Measurements from ENCODE around the gene ZNF296. TPM values are rescaled to one million over a fixed set of nuclear protein-coding genes. Genes with fewer than 3 reads are reported as not detected.

ZNF296 gene
- total RNA-seq, 1 experiment from 2014 or later = 13.8 TPM

DNA sequence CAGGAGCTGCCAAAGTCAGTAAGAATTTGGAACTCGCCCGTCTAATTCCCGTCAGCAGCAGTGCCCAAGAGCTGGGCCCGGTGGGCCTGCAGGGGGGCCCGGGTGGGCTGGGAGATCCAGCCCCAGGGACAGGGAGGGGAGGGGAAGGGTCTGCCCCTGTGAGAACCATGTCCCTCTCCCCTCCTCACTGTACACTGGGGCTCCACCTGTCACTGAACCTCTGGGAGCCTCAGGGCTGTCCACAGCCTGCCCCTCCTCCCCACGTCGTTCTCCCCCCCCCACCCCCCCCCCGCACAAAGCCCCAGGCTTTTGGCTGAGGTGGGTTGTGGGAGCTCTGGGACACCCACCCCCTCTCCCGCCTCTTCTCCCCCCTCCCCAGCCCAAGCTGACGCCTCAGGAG lies 8.2 kb downstream of the ZNF296 start:
- H3K27ac Mint-ChIP-seq = no peak overlapping the region
- no peak for ATAC-seq
- H3K36me3 Mint-ChIP-seq = peaks cover 28% of the 10 kb centered on the region
- H3K4me1 Mint-ChIP-seq = 0 out of 2 replicates have a peak, but pooled peaks cover 3% of the 10 kb centered on the region
- no peak for TF ChIP-seq TEAD1 (CRISPR knock-in tag; IDR thresholded peaks at IDR 0.05)
- no peak for TF ChIP-seq ZNF219 (CRISPR knock-in tag; IDR thresholded peaks at IDR 0.05; ENCODE audit: borderline replicate concordance)
- TF ChIP-seq, protein P1, sequence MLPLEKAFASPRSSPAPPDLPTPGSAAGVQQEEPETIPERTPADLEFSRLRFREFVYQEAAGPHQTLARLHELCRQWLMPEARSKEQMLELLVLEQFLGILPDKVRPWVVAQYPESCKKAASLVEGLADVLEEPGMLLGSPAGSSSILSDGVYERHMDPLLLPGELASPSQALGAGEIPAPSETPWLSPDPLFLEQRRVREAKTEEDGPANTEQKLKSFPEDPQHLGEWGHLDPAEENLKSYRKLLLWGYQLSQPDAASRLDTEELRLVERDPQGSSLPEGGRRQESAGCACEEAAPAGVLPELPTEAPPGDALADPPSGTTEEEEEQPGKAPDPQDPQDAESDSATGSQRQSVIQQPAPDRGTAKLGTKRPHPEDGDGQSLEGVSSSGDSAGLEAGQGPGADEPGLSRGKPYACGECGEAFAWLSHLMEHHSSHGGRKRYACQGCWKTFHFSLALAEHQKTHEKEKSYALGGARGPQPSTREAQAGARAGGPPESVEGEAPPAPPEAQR (CRISPR knock-in tag; IDR thresholded peaks at IDR 0.05) = no peak
- no peak for TF ChIP-seq AFF4 (CRISPR knock-in tag; IDR thresholded peaks at IDR 0.05; ENCODE audit: borderline replicate concordance)
- TF ChIP-seq, protein P2, sequence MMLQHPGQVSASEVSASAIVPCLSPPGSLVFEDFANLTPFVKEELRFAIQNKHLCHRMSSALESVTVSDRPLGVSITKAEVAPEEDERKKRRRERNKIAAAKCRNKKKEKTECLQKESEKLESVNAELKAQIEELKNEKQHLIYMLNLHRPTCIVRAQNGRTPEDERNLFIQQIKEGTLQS (CRISPR knock-in tag; conservative IDR thresholded peaks at IDR 0.05) = no peak
- TF ChIP-seq ZNF138 (CRISPR knock-in tag; conservative IDR thresholded peaks at IDR 0.05) = no peak
- no peak overlapping the region for H3K4me3 Mint-ChIP-seq
- ChIA-PET POLR2A (no interaction called here), CTCF (interaction anchor here (0.7 to 2.0 kb wide), 5 partner anchors 9 to 296 kb away, joined by 3 to 25 read pairs (median 4); no protein-coding TSS in a partner anchor)
- H3K9me3 Mint-ChIP-seq = no peaks in the 10 kb centered on the region
- no peak for DNase-seq (ENCODE audit: low spot score)
- H3K27me3 Mint-ChIP-seq (ENCODE audit: low read depth) = no peaks in the 10 kb centered on the region

GRCh38 chr19:45066921-45067661 lies 9.2 kb downstream of the ZNF296 start:
- POLR2A ChIA-PET = no interaction called here
- no peaks in the 10 kb centered on the region for H3K27me3 Mint-ChIP-seq (ENCODE audit: low read depth)
- H3K4me3 Mint-ChIP-seq = no peak overlapping the region
- ATAC-seq = no peak
- peaks cover 32% of the 10 kb centered on the region for H3K36me3 Mint-ChIP-seq
- 0 out of 2 replicates have a peak, but pooled peaks cover 3% of the 10 kb centered on the region for H3K4me1 Mint-ChIP-seq
- no peak overlapping the region for H3K27ac Mint-ChIP-seq
- no peak for DNase-seq (ENCODE audit: low spot score)
- no peaks in the 10 kb centered on the region for H3K9me3 Mint-ChIP-seq
- CTCF ChIA-PET = interaction anchor here (0.9 to 1.9 kb wide), 2 partner anchors 82 to 85 kb away, joined by 3 to 6 read pairs; no protein-coding TSS in a partner anchor
- no peak for TF ChIP-seq AR (CRISPR knock-in tag; IDR thresholded peaks at IDR 0.05)
- no peak for TF ChIP-seq ETV6 (CRISPR knock-in tag; IDR thresholded peaks at IDR 0.05)
- TF ChIP-seq CREM (CRISPR knock-in tag; IDR thresholded peaks at IDR 0.05) = no peak
- TF ChIP-seq, protein P3, sequence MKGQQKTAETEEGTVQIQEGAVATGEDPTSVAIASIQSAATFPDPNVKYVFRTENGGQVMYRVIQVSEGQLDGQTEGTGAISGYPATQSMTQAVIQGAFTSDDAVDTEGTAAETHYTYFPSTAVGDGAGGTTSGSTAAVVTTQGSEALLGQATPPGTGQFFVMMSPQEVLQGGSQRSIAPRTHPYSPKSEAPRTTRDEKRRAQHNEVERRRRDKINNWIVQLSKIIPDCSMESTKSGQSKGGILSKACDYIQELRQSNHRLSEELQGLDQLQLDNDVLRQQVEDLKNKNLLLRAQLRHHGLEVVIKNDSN (CRISPR knock-in tag; IDR thresholded peaks at IDR 0.05) = no peak
- no peak for TF ChIP-seq MAX (CRISPR knock-in tag; IDR thresholded peaks at IDR 0.05)
- no peak for TF ChIP-seq E2F1 (CRISPR knock-in tag; IDR thresholded peaks at IDR 0.05)
- no peak for TF ChIP-seq TEAD1 (CRISPR knock-in tag; IDR thresholded peaks at IDR 0.05)
- TF ChIP-seq, protein P4, sequence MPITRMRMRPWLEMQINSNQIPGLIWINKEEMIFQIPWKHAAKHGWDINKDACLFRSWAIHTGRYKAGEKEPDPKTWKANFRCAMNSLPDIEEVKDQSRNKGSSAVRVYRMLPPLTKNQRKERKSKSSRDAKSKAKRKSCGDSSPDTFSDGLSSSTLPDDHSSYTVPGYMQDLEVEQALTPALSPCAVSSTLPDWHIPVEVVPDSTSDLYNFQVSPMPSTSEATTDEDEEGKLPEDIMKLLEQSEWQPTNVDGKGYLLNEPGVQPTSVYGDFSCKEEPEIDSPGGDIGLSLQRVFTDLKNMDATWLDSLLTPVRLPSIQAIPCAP (CRISPR knock-in tag; IDR thresholded peaks at IDR 0.05) = no peak
- no peak for TF ChIP-seq NFE2L1 (CRISPR knock-in tag; IDR thresholded peaks at IDR 0.05)
- TF ChIP-seq NFATC4 (CRISPR knock-in tag; IDR thresholded peaks at IDR 0.05) = no peak
- TF ChIP-seq TCF7 (CRISPR knock-in tag; IDR thresholded peaks at IDR 0.05; ENCODE audit: low read depth) = no peak
- TF ChIP-seq ZNF423 (CRISPR knock-in tag; IDR thresholded peaks at IDR 0.05) = no peak
- TF ChIP-seq TEAD4 (CRISPR knock-in tag; IDR thresholded peaks at IDR 0.05) = no peak
